Epidermal melanocyte (primary cell): ENCODE data around the gene PCDHGB5.
"Not testable (repeated sequence)": the region's sequence is repeated elsewhere in the genome, so short reads cannot be mapped to it uniquely, and the experiment has no call there.

ENCODE experiments used
- DNase-seq: peaks from one replicate; pipeline ENCODE4 v3.0.0; 2011; ENCODE audit warnings: low spot score; ENCODE audit not compliant: insufficient read length

The PCDHGB5 gene

GRCh38 chr5:141397756-141398551, at the start of gene PCDHGB5:
TSS of gene PCDHGB5 (plus strand) at chr5:141397947. CDS start at chr5:141398128, 181 bp downstream.
- DNase-seq: not testable (repeated sequence)

- DNase-seq: no peak
These were observed 47.7 kb upstream of the PCDHGB5 start, which contains the start of gene PCDHGB1 for GRCh38 chr5:141349917-141350619. TSS of gene PCDHGB1 (plus strand) at chr5:141350099. CDS start at chr5:141350261, 162 bp downstream.

- DNase-seq: no peak
These were observed 46.2 kb upstream of the PCDHGB5 start for GRCh38 chr5:141351591-141351990.

GRCh38 chr5:141354900-141355469, 42.8 kb upstream of the PCDHGB5 start, which contains the start of gene PCDHGA4:
TSS of gene PCDHGA4 (plus strand) at chr5:141355021. CDS start at chr5:141355108, 87 bp downstream.
- no peak for DNase-seq

GRCh38 chr5:141355641-141356040, 42.1 kb upstream of the PCDHGB5 start:
- no peak for DNase-seq

- no peak for DNase-seq
These were observed 41.6 kb upstream of the PCDHGB5 start for GRCh38 chr5:141356133-141356532.

GRCh38 chr5:141356950-141357349, 40.8 kb upstream of the PCDHGB5 start:
- DNase-seq: no peak

- DNase-seq: no peak
These were observed 37.8 kb upstream of the PCDHGB5 start, which contains the start of gene PCDHGB2 for GRCh38 chr5:141359790-141360426. TSS of gene PCDHGB2 (plus strand) at chr5:141359994. CDS start at chr5:141360136, 142 bp downstream.

- no peak for DNase-seq
These were observed 37.1 kb upstream of the PCDHGB5 start for GRCh38 chr5:141360685-141361084.

GRCh38 chr5:141362719-141363118, 35.0 kb upstream of the PCDHGB5 start:
- DNase-seq: no peak

- no peak for DNase-seq
These were observed 33.6 kb upstream of the PCDHGB5 start, which contains the start of gene PCDHGA5 for GRCh38 chr5:141363952-141364660. TSS of gene PCDHGA5 (plus strand) at chr5:141364162. CDS start at chr5:141364331, 169 bp downstream.

GRCh38 chr5:141366016-141366896, 31.5 kb upstream of the PCDHGB5 start:
- DNase-seq: no peak

GRCh38 chr5:141369994-141370848, 27.5 kb upstream of the PCDHGB5 start, which contains the start of gene PCDHGB3:
TSS of gene PCDHGB3 (plus strand) at chr5:141370242. CDS start at chr5:141370395, 153 bp downstream.
- no peak for DNase-seq

- DNase-seq: no peak
These were observed 25.9 kb upstream of the PCDHGB5 start for GRCh38 chr5:141371572-141372475.

- DNase-seq: no peak
These were observed 24.0 kb upstream of the PCDHGB5 start, which contains the start of gene PCDHGA6 for GRCh38 chr5:141373673-141374317. TSS of gene PCDHGA6 (plus strand) at chr5:141373891. CDS start at chr5:141374084, 193 bp downstream.

- DNase-seq: no peak
These were observed 23.1 kb upstream of the PCDHGB5 start for GRCh38 chr5:141374627-141375026.
